ENCODE results near the gene STK10.

Gene STK10

DNA sequence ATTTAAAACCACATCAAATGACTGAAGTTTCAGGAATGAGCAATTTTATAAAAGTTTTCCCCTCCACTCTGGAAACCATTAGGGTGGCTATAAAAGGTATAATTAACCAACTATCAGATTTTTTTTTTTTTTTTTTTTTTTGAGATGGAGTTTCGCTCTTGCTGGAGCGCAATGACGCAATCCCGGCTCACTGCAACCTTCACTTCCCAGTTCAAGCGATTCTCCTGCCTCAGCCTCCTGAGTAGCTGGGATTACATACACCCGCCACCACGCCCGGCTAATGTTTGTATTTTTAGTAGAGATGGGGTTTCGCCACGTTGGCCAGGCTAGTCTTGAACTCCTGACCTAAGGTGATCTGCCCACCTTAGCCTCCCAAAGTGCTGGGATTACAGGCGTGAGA lies 18.0 kb upstream of the STK10 start:
- TF ChIP-seq CEBPB (IDR thresholded peaks at IDR 0.05), result 0 out of 2 replicates have a peak, but pooled peaks have one; percentile 18

DNA sequence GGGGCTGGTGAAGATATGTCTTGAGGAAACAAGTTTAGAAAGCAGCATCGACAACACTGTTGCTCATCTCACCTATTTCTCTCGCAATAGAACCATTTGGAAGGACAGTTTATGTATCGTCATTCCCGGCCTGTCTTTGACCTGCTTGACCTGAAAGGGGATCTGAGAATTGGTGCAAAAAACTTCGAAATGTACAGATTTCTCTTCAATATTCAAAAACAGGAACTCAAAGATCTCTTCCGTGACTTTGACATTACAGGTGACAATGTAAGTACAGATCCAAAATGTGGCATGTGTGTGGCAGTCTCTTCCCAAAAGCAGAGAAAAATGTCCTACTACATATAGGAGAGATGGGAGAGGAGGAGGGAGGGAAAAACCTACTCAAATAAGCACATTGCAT lies 12.5 kb upstream of the STK10 start:
- no peak for TF ChIP-seq RAD21 (IDR thresholded peaks at IDR 0.05; ENCODE audit: low read depth)

DNA sequence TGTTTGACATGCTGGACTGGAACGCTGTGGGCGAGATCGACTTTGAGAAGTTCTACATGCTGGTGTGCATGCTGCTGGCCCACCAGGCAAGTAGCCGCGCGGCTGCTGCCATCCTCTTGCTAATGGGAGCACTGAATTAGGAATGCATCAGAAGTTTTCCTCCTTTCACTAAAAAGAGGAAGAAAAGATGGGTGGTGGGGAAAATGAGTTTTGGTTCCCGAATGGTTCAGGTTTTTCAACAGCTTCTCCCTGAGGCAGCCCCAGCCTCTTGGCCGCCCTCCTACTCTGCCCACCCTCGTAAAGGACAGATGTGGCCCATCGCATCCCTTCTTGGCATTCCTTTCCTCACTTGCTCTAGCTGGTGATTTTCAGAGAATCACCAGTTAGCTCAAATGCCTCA lies 11.4 kb upstream of the STK10 start:
- no peak for TF ChIP-seq EGR1 (IDR thresholded peaks at IDR 0.05)
- no peak for TF ChIP-seq ZBTB7A (IDR thresholded peaks at IDR 0.05; ENCODE audit: low read depth)
- no peak for TF ChIP-seq RAD21 (IDR thresholded peaks at IDR 0.05; ENCODE audit: low read depth)
- no peak for TF ChIP-seq CEBPB (IDR thresholded peaks at IDR 0.05)
- TF ChIP-seq NFIC (IDR thresholded peaks at IDR 0.05), result no peak
- no peak for TF ChIP-seq USF1 (IDR thresholded peaks at IDR 0.05)
- TF ChIP-seq EP300 (IDR thresholded peaks at IDR 0.05; ENCODE audit: borderline replicate concordance), result no peak
- no peak for TF ChIP-seq YY1 (IDR thresholded peaks at IDR 0.05; ENCODE audit: low read depth)
- TF ChIP-seq CREB1 (IDR thresholded peaks at IDR 0.05; ENCODE audit: low read depth), result no peak
- TF ChIP-seq, protein P1, sequence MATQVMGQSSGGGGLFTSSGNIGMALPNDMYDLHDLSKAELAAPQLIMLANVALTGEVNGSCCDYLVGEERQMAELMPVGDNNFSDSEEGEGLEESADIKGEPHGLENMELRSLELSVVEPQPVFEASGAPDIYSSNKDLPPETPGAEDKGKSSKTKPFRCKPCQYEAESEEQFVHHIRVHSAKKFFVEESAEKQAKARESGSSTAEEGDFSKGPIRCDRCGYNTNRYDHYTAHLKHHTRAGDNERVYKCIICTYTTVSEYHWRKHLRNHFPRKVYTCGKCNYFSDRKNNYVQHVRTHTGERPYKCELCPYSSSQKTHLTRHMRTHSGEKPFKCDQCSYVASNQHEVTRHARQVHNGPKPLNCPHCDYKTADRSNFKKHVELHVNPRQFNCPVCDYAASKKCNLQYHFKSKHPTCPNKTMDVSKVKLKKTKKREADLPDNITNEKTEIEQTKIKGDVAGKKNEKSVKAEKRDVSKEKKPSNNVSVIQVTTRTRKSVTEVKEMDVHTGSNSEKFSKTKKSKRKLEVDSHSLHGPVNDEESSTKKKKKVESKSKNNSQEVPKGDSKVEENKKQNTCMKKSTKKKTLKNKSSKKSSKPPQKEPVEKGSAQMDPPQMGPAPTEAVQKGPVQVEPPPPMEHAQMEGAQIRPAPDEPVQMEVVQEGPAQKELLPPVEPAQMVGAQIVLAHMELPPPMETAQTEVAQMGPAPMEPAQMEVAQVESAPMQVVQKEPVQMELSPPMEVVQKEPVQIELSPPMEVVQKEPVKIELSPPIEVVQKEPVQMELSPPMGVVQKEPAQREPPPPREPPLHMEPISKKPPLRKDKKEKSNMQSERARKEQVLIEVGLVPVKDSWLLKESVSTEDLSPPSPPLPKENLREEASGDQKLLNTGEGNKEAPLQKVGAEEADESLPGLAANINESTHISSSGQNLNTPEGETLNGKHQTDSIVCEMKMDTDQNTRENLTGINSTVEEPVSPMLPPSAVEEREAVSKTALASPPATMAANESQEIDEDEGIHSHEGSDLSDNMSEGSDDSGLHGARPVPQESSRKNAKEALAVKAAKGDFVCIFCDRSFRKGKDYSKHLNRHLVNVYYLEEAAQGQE (IDR thresholded peaks at IDR 0.05; ENCODE audit: low read depth), result no peak
- no peak for TF ChIP-seq MAX (IDR thresholded peaks at IDR 0.05)

DNA sequence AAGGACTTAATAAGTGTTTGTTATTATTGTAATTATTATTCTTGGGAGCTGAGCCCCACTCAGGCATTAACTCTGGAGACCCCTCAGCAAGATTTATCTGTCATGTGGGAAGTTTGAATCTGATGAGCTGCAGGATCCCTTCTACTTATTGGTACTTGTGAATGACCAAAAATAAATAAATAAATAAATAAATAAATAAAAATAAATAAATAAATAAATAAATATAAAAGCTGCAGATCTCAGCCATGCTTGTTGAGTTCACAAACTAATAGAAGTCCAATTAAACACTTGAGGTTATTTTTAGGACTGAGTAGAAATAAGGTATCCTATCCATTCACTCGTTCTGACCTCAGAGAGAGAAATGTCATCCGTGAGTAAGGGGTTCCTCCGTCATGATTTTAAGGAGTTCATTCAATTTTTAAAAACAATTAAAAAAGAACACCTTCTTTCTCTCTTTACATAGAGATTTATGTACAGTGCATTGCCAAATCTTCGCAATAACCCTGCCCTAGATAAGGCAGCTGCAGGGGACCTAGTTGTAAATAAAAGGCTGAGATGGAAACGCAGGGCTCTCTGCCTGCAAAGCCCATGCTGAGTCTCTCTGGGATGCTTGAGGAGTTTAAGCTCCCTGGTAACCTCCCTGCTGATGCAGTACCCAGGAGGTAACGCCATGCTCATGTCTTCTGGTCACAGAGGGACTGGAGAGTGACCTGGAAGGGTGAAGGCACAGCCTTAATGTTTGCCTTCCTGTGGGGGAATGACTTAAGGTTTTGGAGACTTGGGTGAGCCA lies 7.2 kb upstream of the STK10 start:
- TF ChIP-seq TAF1 (IDR thresholded peaks at IDR 0.05; ENCODE audit: low read depth), result no peak
- TF ChIP-seq TCF12 (IDR thresholded peaks at IDR 0.05; ENCODE audit: low read depth), result no peak
- no peak for TF ChIP-seq TEAD4 (IDR thresholded peaks at IDR 0.05)
- no peak for TF ChIP-seq EGR1 (IDR thresholded peaks at IDR 0.05)
- TF ChIP-seq YY1 (IDR thresholded peaks at IDR 0.05; ENCODE audit: low read depth), result no peak
- TF ChIP-seq CREB1 (IDR thresholded peaks at IDR 0.05; ENCODE audit: low read depth), result no peak
- TF ChIP-seq USF1 (IDR thresholded peaks at IDR 0.05), result no peak
- TF ChIP-seq RAD21 (IDR thresholded peaks at IDR 0.05; ENCODE audit: low read depth), result no peak
- TF ChIP-seq CEBPB (IDR thresholded peaks at IDR 0.05), result no peak
- TF ChIP-seq FOXM1 (IDR thresholded peaks at IDR 0.05; ENCODE audit: borderline replicate concordance, low read depth), result no peak
- TF ChIP-seq MAX (IDR thresholded peaks at IDR 0.05), result no peak
- TF ChIP-seq, protein P1 (IDR thresholded peaks at IDR 0.05; ENCODE audit: low read depth), result no peak

GRCh38 chr5:172193872-172194271 lies 5.8 kb upstream of the STK10 start, which contains the start of gene EFCAB9:
Gene EFCAB9, plus strand, starts transcription at chr5:172194172. Its CDS starts 1 bp downstream, at chr5:172194173.
- TF ChIP-seq EP300 (IDR thresholded peaks at IDR 0.05; ENCODE audit: borderline replicate concordance) (no peak), FOXM1 (IDR thresholded peaks at IDR 0.05; ENCODE audit: borderline replicate concordance, low read depth) (no peak), TAF1 (IDR thresholded peaks at IDR 0.05; ENCODE audit: low read depth) (no peak), CEBPB (IDR thresholded peaks at IDR 0.05) (no peak), NFIC (IDR thresholded peaks at IDR 0.05) (no peak), EGR1 (IDR thresholded peaks at IDR 0.05) (no peak), CREB1 (IDR thresholded peaks at IDR 0.05; ENCODE audit: low read depth) (no peak), TEAD4 (IDR thresholded peaks at IDR 0.05) (no peak), ZBTB7A (IDR thresholded peaks at IDR 0.05; ENCODE audit: low read depth) (no peak), USF1 (IDR thresholded peaks at IDR 0.05) (no peak), MAX (IDR thresholded peaks at IDR 0.05) (no peak), RAD21 (IDR thresholded peaks at IDR 0.05; ENCODE audit: low read depth) (no peak), TCF12 (IDR thresholded peaks at IDR 0.05; ENCODE audit: low read depth) (no peak), YY1 (IDR thresholded peaks at IDR 0.05; ENCODE audit: low read depth) (no peak)
- TF ChIP-seq, protein P1 (IDR thresholded peaks at IDR 0.05; ENCODE audit: low read depth), result no peak

Measured in Ishikawa (cell line).